ENCODE data around the gene CA12.

GRCh38 chr15:63344731-63345390, 36.8 kb downstream of the CA12 start:
- TF ChIP-seq CTCF (IDR thresholded peaks at IDR 0.05) (no peak), EZH2 (IDR thresholded peaks at IDR 0.05; ENCODE audit: borderline replicate concordance, insufficient read depth, low read depth, low read length, poor library complexity, severe bottlenecking) (no peak)
